Hematopoietic multipotent progenitor cell treated with erythropoietin and hydrocortisone succinate and interleukin-3 and kit ligand, for 17 days (in vitro differentiated cells): ENCODE data around the gene DGKI.
"Not testable (repeated sequence)": the region's sequence is repeated elsewhere in the genome, so short reads cannot be mapped to it uniquely, and the experiment has no call there.

ENCODE experiments used
- DNase-seq: peaks from one replicate; pipeline ENCODE4 v3.0.0-alpha.2; 2015; ENCODE audit warnings: low spot score

DGKI gene

GRCh38 chr7:137734221-137734620 is 112.6 kb downstream of the DGKI start:
- DNase-seq: no peak

DNA sequence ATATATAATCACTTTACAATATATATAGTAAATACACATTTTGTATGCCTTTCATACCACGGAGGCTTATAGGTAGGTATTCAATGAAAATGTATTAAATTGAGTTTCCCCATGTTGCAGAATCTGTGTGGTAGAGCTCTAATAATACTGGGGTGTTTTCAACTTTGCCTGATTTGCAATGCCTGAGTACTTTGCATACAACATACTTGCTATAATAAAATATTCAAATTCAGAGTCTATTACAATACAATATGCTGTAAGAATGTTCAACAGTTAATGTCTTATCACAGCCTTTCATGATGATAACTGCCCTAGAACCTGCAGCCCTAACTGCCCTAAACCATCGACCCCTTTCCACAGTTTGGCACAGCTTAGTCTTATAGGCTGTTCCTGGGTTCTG is 114.6 kb downstream of the DGKI start:
- no peak for DNase-seq

GRCh38 chr7:137731436-137731835 is 115.3 kb downstream of the DGKI start:
- DNase-seq: no peak

GRCh38 chr7:137728426-137728825 is 118.3 kb downstream of the DGKI start:
- DNase-seq: no peak

DNA sequence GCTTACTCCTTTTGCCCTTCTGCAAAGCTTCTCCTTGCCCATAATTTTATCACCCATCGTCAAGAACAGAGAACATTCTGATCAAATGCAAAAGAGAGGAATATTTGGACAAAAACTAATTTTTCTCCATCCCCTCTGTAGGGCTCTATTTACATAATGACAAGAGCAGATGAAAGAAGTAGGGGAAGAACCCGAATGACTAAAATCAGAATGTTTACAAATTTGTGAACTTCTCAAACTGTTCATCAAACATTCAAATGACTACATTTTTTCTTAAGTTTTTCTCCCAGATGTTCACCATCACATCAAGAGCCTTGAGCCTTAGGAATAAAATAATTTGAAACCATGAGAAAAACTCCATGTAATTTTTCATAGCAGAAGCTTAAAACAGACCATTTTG is 119.4 kb downstream of the DGKI start:
- no peak for DNase-seq

- no peak for DNase-seq
Observed at GRCh38 chr7:137718355-137718754, 128.4 kb downstream of the DGKI start.

DNA sequence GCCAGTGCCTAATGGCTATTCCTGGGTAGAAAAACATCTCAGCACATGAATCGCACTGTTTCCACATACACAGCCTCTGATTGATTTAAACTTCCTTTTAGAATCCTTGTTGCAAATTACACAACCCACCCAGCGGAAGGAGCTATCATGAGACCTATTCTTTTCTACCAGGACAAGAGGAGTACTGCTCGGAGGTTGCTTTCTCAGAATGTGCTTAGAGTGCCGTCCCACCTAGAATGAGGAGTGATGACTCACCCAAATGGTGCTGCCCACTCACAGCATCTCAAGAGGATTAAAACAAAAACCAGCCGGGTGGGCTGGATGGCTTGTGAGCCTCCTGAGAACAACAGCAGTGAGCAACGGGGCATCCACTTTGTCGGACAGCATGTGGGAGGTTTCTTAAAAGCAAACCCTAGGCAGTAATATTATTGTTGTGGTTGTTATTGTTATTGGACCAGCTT is 128.9 kb downstream of the DGKI start:
- no peak for DNase-seq

DNA sequence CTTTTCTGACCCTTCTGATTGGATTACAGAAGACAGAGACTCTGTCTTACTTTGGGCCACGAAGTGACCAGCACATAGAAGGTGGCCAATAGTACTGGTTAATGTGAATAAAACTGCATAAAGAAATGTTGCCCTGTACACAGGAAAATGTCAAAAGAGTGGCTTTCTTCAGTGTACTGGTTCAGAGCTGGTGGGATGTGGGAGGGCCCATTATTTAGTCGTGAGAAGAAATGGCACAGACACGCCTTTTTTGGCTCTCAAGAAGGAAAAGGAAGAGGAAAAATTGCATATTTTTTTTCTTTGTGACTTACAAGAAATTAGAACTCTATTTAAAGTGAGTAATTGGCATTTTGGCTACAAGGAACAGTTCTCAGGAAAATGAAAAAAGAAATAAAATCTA is 129.7 kb downstream of the DGKI start:
- DNase-seq: no peak

GRCh38 chr7:137716061-137716460 is 130.7 kb downstream of the DGKI start:
- no peak for DNase-seq

- DNase-seq: no peak
Observed at GRCh38 chr7:137715533-137715932, 131.2 kb downstream of the DGKI start.

GRCh38 chr7:137715121-137715520 is 131.7 kb downstream of the DGKI start:
- no peak for DNase-seq

GRCh38 chr7:137706330-137706729 is 140.4 kb downstream of the DGKI start:
- not testable (repeated sequence) for DNase-seq

DNA sequence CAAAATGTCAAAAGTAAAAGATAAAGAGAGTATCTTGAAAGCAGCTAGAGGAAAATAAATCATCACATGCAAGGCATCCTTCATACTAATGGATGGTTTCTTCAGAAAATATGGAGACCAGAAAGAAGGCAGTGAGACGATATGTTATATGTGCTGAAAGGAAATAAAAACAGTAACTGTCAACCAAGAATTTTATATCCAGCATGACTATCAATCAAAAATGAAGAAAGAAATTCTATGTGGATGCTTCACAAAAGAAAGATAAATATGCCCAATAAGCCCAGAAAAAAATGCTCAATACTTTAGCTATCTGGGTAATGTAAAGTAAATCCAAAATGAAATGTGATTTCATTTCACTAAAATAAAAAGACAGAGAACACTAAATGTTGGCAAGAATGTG is 142.1 kb downstream of the DGKI start:
- DNase-seq: no peak

GRCh38 chr7:137703291-137704010 is 143.3 kb downstream of the DGKI start:
- DNase-seq: no peak

- DNase-seq: no peak
Observed at GRCh38 chr7:137696988-137697387, 149.8 kb downstream of the DGKI start.

DNA sequence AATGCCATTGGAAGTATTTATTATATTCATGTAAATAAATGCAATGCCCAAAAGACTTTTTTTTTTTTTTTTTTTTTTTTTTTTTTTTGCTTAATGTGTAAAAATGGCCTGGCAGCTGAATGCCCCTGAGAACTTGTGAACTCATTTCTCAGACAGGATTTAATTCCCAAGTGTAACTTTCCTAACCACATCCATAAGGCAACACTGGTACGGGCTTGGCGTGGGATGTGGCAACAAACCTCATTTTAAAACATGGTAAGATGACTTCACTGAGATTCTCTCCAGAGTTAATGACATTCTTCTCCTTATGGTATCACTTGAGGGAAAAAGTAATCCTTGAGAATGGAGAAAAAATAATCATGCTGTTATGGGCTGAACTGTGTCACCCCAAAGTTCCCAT is 150.4 kb downstream of the DGKI start:
- DNase-seq: no peak

DNA sequence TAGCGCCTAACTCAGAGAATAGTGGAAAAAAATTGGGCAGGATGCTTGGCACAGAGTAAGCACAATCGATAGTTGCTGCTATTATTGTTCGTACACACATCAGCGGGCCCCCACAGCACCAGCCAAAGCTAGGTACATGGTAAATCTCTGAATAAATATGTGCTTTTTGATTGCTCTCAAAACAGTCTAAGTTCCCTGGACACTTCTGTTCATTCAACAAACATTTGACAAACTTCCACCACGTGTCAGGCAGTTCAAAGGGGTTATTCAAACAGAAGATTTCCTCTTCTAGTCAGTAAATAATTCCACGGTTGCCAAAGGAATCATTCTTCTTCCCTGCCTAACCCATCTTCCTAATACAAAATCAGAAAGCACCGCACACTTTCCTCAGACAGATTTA is 150.8 kb downstream of the DGKI start:
- DNase-seq: no peak

DNA sequence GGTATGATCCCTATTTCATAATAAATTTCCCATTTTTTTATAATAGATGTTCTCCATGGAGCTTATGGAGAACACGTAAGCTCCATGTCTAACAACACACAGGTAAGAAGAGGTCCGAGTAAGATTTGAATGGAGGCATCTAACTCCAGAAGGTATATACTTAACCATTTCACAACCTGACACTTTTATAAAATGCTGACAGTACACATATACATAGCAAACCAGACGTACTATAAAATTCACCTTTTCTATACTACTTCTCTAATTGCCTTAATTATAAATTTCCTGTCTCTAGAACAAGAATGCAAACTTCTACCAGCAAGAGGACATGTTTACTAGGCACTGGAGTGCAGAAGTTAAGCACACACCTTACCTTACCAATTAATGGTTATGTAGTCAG is 151.3 kb downstream of the DGKI start:
- no peak for DNase-seq

- DNase-seq: no peak
Observed at GRCh38 chr7:137694405-137694804, 152.4 kb downstream of the DGKI start.

DNA sequence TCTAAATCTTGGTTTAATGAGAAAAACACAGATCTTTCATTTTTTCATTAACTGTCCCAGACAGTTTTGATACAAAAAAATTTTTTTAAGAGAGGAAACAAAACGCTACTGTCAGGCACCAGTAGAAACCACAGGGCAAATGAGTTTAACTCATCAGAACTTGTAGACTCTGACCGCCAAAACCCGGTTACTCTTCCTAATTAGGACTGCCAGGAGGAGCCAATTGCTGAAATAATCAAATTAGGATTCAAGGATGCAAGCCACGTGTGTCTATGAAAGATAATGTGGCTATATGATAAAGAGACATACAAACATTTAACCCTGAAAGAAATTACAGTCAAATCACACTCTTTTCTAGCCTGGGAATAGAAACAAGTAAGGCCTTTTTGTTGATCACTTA is 154.4 kb downstream of the DGKI start:
- no peak for DNase-seq

GRCh38 chr7:137691566-137691965 is 155.2 kb downstream of the DGKI start:
- DNase-seq: no peak

GRCh38 chr7:137690635-137691034 is 156.1 kb downstream of the DGKI start:
- no peak for DNase-seq

- DNase-seq: no peak
Observed at GRCh38 chr7:137689761-137690160, 157.0 kb downstream of the DGKI start.

DNA sequence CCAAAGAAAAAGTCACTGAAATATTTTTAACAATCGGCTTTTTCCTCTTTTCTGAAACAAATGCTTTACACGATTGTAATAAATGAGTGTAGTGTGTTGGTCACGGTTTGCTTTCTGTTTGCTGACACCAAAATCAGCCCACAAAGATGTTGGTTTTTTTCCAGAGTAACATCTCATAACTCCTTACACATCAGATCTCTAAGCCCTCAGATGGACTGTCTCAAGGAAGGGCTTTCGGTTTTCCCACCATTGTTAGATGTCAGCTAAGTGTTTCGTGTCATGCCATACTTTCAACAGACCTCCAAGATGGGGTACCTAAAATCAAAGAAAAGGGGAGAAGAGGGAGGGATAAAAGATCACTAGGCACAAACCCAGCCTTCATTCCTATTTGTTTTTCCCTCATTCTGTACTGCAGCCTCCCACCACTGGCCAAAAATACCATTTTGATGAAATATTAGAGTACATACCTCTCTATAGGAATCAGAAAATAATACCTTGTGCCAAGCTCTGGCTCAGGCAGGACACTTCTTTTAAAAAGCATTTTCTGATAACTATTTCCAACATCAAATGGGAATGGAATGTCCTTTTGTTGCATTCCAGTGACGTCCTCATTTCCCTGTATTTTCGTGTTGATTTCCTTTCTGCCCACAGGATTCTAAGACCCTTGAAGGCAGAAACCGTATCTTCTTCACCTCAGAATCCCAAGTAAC is 159.1 kb downstream of the DGKI start:
- no peak for DNase-seq
